ENCODE data around the gene SSTR1.

The SSTR1 gene

GRCh38 chr14:38233218-38233617 lies 25.5 kb downstream of the SSTR1 start:
- DNase-seq (ENCODE audit: low read depth, low spot score) = no peak

GRCh38 chr14:38238332-38238731 lies 30.6 kb downstream of the SSTR1 start:
- DNase-seq (ENCODE audit: low read depth, low spot score) = no peak

GRCh38 chr14:38238878-38239277 lies 31.2 kb downstream of the SSTR1 start:
- DNase-seq (ENCODE audit: low read depth, low spot score) = no peak

- DNase-seq (ENCODE audit: low read depth, low spot score) = no peak
Measured at GRCh38 chr14:38243696-38244240, 36.1 kb downstream of the SSTR1 start.

DNA sequence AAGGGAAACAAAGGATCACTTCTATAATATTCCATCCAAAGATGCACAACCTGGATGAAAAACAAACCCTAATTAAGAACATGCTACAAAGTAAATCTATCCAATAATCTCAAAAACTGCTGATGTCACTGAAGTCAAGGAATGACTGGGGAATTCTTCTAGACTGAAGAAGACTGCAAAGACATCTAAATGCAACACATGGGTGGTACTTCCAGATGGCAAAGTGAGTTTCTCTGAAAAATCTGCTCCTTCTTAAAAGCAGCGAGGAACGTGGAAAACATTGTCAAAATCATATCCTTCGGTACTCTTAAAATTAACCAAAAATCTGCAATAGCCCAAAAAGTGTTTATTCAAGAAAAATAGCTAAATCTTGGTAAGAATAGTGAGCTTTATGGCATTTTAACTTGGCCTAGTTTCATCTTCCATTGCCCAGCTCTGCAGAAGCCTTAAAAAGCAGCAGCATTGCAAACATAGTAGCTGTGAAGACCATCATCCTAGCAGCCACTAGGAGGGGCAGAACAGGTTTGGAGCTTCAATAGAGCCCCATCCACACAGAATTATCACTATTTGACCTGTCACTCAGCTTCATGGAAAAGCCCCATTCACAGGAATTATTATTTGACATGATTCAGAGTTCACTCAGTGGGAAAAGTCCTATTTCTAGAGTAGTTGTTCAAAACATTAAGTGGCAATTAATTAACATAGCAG lies 40.8 kb downstream of the SSTR1 start:
- DNase-seq (ENCODE audit: low read depth, low spot score) = no peak

DNA sequence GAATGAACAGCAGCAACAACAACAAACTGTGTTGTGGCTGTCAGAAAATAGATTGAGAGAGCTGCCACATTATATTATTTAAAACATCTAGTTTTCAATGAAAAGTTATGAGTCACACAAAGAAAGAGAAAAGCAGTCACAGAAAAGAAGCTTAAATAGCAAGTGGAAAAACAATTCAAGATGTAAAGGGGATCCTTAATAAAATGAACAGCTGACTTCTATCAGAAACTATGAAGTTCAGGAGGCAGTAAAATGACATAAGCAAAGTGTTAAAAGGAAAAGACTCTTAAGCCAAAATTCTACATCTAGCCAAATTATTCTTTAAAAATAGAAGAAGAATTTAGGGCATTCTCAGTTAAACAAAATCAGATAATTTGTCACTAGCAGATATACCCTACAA lies 42.6 kb downstream of the SSTR1 start:
- DNase-seq (ENCODE audit: low read depth, low spot score) = no peak

GRCh38 chr14:38252066-38252710 lies 44.5 kb downstream of the SSTR1 start:
- no peak for DNase-seq (ENCODE audit: low read depth, low spot score)

DNA sequence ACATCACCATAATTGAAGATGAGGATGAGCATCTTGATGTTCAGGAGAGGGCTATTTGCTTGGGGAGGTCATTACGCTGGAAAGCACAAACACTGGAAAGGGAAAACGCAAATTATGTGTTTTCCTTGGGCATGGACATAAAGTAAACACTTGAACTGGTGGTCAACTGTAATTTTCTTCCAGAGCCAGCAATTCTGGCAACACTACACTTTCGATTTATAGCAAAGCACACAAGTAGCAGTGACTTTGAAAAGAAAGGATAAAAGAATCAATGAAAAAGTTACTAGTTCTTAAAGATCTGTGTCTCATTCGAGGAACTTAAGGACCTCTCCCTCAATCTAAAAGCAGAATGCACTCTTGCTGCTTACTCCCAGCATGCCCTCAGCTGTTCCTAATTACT lies 46.0 kb downstream of the SSTR1 start:
- no peak for DNase-seq (ENCODE audit: low read depth, low spot score)

- no peak for DNase-seq (ENCODE audit: low read depth, low spot score)
Measured at GRCh38 chr14:38254571-38255407, 47.1 kb downstream of the SSTR1 start.

GRCh38 chr14:38255408-38255672 lies 47.6 kb downstream of the SSTR1 start:
- no peak for DNase-seq (ENCODE audit: low read depth, low spot score)

DNA sequence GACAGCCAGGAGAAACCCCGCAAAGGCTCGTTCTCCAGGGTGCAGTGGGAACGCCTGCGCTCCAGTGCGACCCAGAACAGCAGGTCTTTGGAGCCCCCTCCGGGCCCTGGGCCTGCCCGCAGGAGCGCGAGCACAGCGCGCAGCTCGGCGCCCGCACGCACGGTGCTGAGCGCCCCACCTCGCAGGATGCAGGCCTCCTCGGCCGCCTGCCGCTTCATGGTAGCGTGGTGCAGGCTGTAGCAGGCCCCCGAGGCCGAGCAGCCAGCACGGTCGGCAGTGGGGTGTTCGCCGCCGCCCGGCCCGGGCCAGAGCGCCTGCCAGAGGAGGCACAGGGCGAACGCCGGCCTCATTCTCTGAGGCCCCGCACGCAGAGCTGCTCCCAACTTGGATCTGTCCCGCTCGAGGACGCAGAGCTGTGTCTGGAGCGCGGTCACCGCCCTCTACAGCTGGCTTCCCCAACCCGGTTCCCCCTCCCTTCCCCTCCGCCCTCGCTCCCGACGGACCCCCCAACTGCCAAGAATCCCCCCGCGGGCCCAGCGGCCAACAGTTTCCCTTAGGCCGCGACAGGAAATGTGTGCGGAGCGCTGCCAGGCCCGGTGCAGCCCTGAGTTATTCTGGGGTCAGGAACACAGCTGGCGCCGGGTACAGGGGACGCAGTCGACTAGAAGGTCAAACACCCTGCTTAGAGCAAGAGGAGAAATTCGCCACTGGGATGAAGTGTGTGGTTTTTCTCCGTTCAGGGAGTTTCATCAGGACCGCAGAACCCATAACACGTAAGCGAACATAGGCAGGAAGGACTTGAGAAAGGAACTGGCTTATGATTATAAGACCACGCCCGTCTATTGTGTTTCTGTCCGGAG lies 48.2 kb downstream of the SSTR1 start, which contains the start of gene CLEC14A:
Gene CLEC14A, minus strand, starts transcription at position 421 of the 860 bp plus-strand sequence. Its CDS starts 71 bp downstream, at position 350.
- DNase-seq (ENCODE audit: low read depth, low spot score) = no peak

- DNase-seq (ENCODE audit: low read depth, low spot score) = no peak
Measured at GRCh38 chr14:38256533-38256840, 48.8 kb downstream of the SSTR1 start.

GRCh38 chr14:38257507-38257906 lies 49.8 kb downstream of the SSTR1 start:
- DNase-seq (ENCODE audit: low read depth, low spot score) = no peak

DNA sequence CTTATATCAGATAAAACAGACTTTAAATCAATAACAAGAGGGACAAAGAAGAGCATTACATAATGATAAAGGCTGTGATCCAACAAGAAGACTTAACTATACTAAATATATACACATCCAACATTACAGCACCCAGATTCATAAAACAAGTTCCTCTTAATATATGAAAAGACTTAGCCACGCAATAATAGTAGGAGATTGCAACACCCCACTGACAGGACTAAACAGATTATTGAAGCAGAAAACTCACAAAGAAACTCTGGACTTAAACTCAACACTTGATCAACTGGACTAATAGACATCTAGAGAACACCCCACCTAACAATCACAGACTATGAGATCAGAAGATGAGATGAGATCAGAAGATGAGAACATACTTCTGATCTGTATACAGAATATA lies 53.9 kb downstream of the SSTR1 start:
- DNase-seq (ENCODE audit: low read depth, low spot score) = no peak

Measured in activated CD4-positive, CD25-positive, alpha-beta regulatory T cell treated with anti-CD3 and anti-CD28 coated beads, Interleukin-2, amount 50 U/mL, for 16 hours (primary cell).